K562 (cell line): ENCODE data around the gene MC1R. TPM values are rescaled to one million over a fixed set of nuclear protein-coding genes. Genes with fewer than 3 reads are reported as not detected.

ENCODE experiments used
- ATAC-seq: fragments of 200-7000 bp; cut with Tn5 transposase; 3 replicates; pipeline ENCODE4 v1.9.1; 2020; ENCODE audit warnings: moderate library complexity
- BruUV-seq: library from RNA; stranded (reverse); fragments of 400-500 nt; replicated peaks from 2 replicates; lab custom pipeline; 2021; lab: Mats Ljungman, UMichigan
- CTCF ChIA-PET: fragments of 300-600 bp; formaldehyde crosslinking; extraction: SDS; loops from one replicate; lab custom pipeline; 2021; ENCODE audit warnings: low intra/inter-chr PET ratio; lab: Yijun Ruan, JAX
- POLR2A ChIA-PET: fragments of 300-600, 350-650 bp; sonication (Branson Sonifier 250); formaldehyde crosslinking; extraction: SDS; loops from one replicate; lab custom pipeline; 2021; ENCODE audit warnings: antibody characterized with exemption, inconsistent platforms; lab: Yijun Ruan, JAX
- DNase-seq, 4 experiments: peaks; one replicate each; pipeline versions ENCODE4 v3.0.0 to v3.0.0-alpha.2; 2011 to 2018; ENCODE audit warnings: low spot score in 3 of 4, mixed read lengths in 3 of 4; ENCODE audit errors: extremely low read depth in 1 of 4
- FAIRE-seq: peaks from 2 replicates; lab custom pipeline; 2011; peaks lifted over from hg19 to GRCh38; lab: Jason Lieb, UNC
- H2AFZ ChIP-seq: 2 replicates; pipeline ENCODE4 v1.6.0; 2011; ENCODE audit warnings: low read depth, low read length, control low read depth, inconsistent platforms
- H3K27ac ChIP-seq: fragments of 200-600 bp; 3 replicates; pipeline ENCODE4 v1.8.0; 2011; ENCODE audit warnings: low read depth, mild to moderate bottlenecking, control low read depth, inconsistent platforms, low read length, moderate library complexity, mixed read lengths; ENCODE audit errors: extremely low read depth
- H3K27me3 ChIP-seq, 2 experiments: fragments of 300-600 bp in 1 of 2; 2 replicates in 1 of 2; 3 replicates in 1 of 2; pipeline versions ENCODE4 v1.6.0 to v1.8.0; 2011; ENCODE audit warnings: inconsistent platforms in 2 of 2, low read length in 2 of 2, mild to moderate bottlenecking in 1 of 2, mixed read lengths in 1 of 2, moderate library complexity in 1 of 2; ENCODE audit not compliant: control insufficient read depth in 2 of 2, insufficient read depth in 2 of 2
- H3K36me3 ChIP-seq: fragments of 300-600 bp; 3 replicates; pipeline ENCODE4 v1.8.0; 2011; ENCODE audit warnings: mild to moderate bottlenecking, low read length, inconsistent platforms; ENCODE audit not compliant: control insufficient read depth, insufficient read depth
- H3K4me1 ChIP-seq, 2 experiments: fragments of 200-600 bp in 1 of 2; replicated peaks in 1 of 2; 2 replicates in 1 of 2; 3 replicates in 1 of 2; pipeline versions ENCODE4 v1.5.1 to v1.8.0; 2011; ENCODE audit warnings: inconsistent platforms in 2 of 2, low read length in 2 of 2, mild to moderate bottlenecking in 1 of 2, mixed read lengths in 1 of 2, moderate library complexity in 1 of 2; ENCODE audit not compliant: control insufficient read depth in 2 of 2, insufficient read depth in 2 of 2
- H3K4me2 ChIP-seq: 2 replicates; pipeline ENCODE4 v1.6.1; 2011; ENCODE audit warnings: low read length, control low read depth, inconsistent platforms, mixed read lengths; ENCODE audit not compliant: insufficient read depth
- H3K4me3 ChIP-seq: fragments of 200-600 bp; sonication (generic), shearing (Covaris generic); 2 replicates; pipeline ENCODE4 v1.5.1; 2016; ENCODE audit warnings: control low read depth, inconsistent platforms
- H3K79me2 ChIP-seq: fragments of 200-600 bp; 3 replicates; pipeline ENCODE4 v1.8.0; 2011; ENCODE audit warnings: low read length, inconsistent platforms; ENCODE audit not compliant: control insufficient read depth, insufficient read depth
- H3K9ac ChIP-seq, 2 experiments: 2 replicates each; pipeline versions ENCODE4 v1.6.0 to v1.6.1; 2011; ENCODE audit warnings: low read depth in 2 of 2, low read length in 2 of 2, control low read depth in 1 of 2, inconsistent platforms in 1 of 2, mild to moderate bottlenecking in 1 of 2, mixed read lengths in 1 of 2; ENCODE audit not compliant: insufficient read depth in 1 of 2
- H3K9me1 ChIP-seq: one replicate; pipeline ENCODE4 v1.6.0; 2011; ENCODE audit warnings: inconsistent platforms, mild to moderate bottlenecking, low read length, moderate library complexity; ENCODE audit not compliant: control insufficient read depth, insufficient read depth
- H3K9me3 ChIP-seq: replicated peaks from 2 replicates; pipeline ENCODE4 v1.5.1; 2011; ENCODE audit warnings: low read depth, low read length, inconsistent platforms; ENCODE audit not compliant: control insufficient read depth, insufficient read depth
- H4K20me1 ChIP-seq: replicated peaks from 2 replicates; pipeline ENCODE4 v1.6.1; 2011; ENCODE audit warnings: low read length, inconsistent platforms, mixed read lengths; ENCODE audit not compliant: control insufficient read depth, insufficient read depth
- CREB1 ChIP-seq, 2 experiments: sonication (generic) in 1 of 2; formaldehyde crosslinking in 1 of 2; IDR thresholded peaks; 2 replicates each; pipeline versions ENCODE4 v1.6.1 to v1.8.0; 2012 to 2022; ENCODE audit warnings: inconsistent platforms in 1 of 2, mild to moderate bottlenecking in 1 of 2, missing genetic modification reagents in 1 of 2, moderate library complexity in 1 of 2
- HIVEP1 ChIP-seq: fragments of 250-450 bp; sonication (Bioruptor Pico); IDR thresholded peaks from 2 replicates; pipeline ENCODE4 v1.4.0; 2020; ENCODE audit warnings: mild to moderate bottlenecking
- PHF8 ChIP-seq: fragments of 200-600 bp; sonication (generic); IDR thresholded peaks from 2 replicates; pipeline ENCODE4 v1.6.1; 2012; ENCODE audit warnings: mixed run types, mild to moderate bottlenecking, inconsistent platforms, low read length, moderate library complexity, borderline replicate concordance
- POU5F1 ChIP-seq: fragments of 150-350 bp; IDR thresholded peaks from 2 replicates; pipeline ENCODE4 v1.6.1; 2014; ENCODE audit warnings: borderline replicate concordance, low read length, low read depth, mild to moderate bottlenecking; ENCODE audit not compliant: partially characterized antibody
- PTRF ChIP-seq: fragments of 450-650 bp; IDR thresholded peaks from 2 replicates; pipeline ENCODE4 v1.6.1; 2016; ENCODE audit warnings: mild to moderate bottlenecking, missing genetic modification characterization, missing compliant biosample characterization
- ZBTB7A ChIP-seq: IDR thresholded peaks from 2 replicates; pipeline ENCODE4 v1.6.1; 2011; ENCODE audit warnings: low read depth, mild to moderate bottlenecking, low read length, moderate library complexity, borderline replicate concordance; ENCODE audit not compliant: control insufficient read depth
- ZNF282 ChIP-seq: sonication (generic); formaldehyde crosslinking; IDR thresholded peaks from 2 replicates; pipeline ENCODE4 v1.8.1; 2023; ENCODE audit warnings: missing genetic modification reagents
- ZNF445 ChIP-seq: fragments of 250-450 bp; sonication (Bioruptor Pico); IDR thresholded peaks from 2 replicates; pipeline ENCODE4 v1.4.0; 2020; ENCODE audit warnings: low read depth, mild to moderate bottlenecking, moderate library complexity
- ZNF707 ChIP-seq: fragments of 250-450 bp; sonication (Bioruptor Pico); conservative IDR thresholded peaks from 2 replicates; pipeline ENCODE4 v1.8.0; 2022; ENCODE audit warnings: inconsistent platforms, mild to moderate bottlenecking, moderate library complexity
- WGBS: fragments of 100-300 bp; shearing (Covaris generic); methylation state at CpG from one replicate; pipeline ENCODE4 v1.1.6; 2016; ENCODE audit warnings: low coverage, mixed read lengths; ENCODE audit not compliant: insufficient coverage; ENCODE audit errors: missing lambda C conversion rate; 5-methylcytosine and 5-hydroxymethylcytosine counted together
- in situ Hi-C: fragments of 300-500 bp; cut with MboI; formaldehyde crosslinking; loops from 4 replicates; pipeline ENCODE4 v1.15.0; 2018; ENCODE audit warnings: inconsistent platforms, mixed read lengths
- intact Hi-C: fragments of 100-400 bp; cut with micrococcal nuclease; formaldehyde crosslinking; loops from 2 replicates; pipeline ENCODE4 v1.14.2; 2022
- polyA plus RNA-seq, 8 experiments: library from polyadenylated mRNA; depleted of rRNA in 4 of 8; stranded (reverse) in 5 of 8; unstranded in 3 of 8; fragments of >200 nt; fragmentation: Nextera tagmentation in 2 of 8; fragmentation: Illumina TruSeq in 1 of 8; extraction: Ambion mirVana in 2 of 8; extraction: Trizol in 1 of 8; gene quantifications; 2 replicates each; pipeline versions ENCODE4 v1.2.1 to v1.2.3, GENCODE V29; 2011 to 2014; ENCODE audit warnings: inconsistent platforms in 1 of 8, missing spikeins in 1 of 8
- total RNA-seq, 7 experiments: library from RNA; depleted of rRNA in 6 of 7; stranded (reverse); fragments of >200 nt in 6 of 7; fragmentation: Illumina TruSeq in 2 of 7; extraction: Trizol in 2 of 7; gene quantifications; 2 replicates each; pipeline versions ENCODE4 v1.2.1 to v1.2.3, GENCODE V29; 2011 to 2021; ENCODE audit warnings: low replicate concordance in 1 of 7
- TF ChIP-seq, protein P1 (sequence below): sonication (generic); formaldehyde crosslinking; IDR thresholded peaks from 2 replicates; pipeline ENCODE4 v1.8.0; 2022; ENCODE audit warnings: mild to moderate bottlenecking, missing genetic modification reagents
- TF ChIP-seq, protein P2 (sequence below): sonication (generic); formaldehyde crosslinking; IDR thresholded peaks from 2 replicates; pipeline ENCODE4 v1.8.0; 2022; ENCODE audit warnings: missing genetic modification reagents, mild to moderate bottlenecking, moderate library complexity, borderline replicate concordance
- TF ChIP-seq, protein P3 (sequence below): fragments of 250-450 bp; sonication (Bioruptor Pico); IDR thresholded peaks from 2 replicates; pipeline ENCODE4 v1.5.0; 2020; ENCODE audit warnings: mild to moderate bottlenecking, borderline replicate concordance

MC1R gene
- total and polyA plus RNA-seq, 9 of the 15 experiments (the other 6 are each of a cell fraction or from before 2014, with no cell fraction given): 0.14 to 5.3 (median 2.5) TPM; not detected in 1

DNA sequence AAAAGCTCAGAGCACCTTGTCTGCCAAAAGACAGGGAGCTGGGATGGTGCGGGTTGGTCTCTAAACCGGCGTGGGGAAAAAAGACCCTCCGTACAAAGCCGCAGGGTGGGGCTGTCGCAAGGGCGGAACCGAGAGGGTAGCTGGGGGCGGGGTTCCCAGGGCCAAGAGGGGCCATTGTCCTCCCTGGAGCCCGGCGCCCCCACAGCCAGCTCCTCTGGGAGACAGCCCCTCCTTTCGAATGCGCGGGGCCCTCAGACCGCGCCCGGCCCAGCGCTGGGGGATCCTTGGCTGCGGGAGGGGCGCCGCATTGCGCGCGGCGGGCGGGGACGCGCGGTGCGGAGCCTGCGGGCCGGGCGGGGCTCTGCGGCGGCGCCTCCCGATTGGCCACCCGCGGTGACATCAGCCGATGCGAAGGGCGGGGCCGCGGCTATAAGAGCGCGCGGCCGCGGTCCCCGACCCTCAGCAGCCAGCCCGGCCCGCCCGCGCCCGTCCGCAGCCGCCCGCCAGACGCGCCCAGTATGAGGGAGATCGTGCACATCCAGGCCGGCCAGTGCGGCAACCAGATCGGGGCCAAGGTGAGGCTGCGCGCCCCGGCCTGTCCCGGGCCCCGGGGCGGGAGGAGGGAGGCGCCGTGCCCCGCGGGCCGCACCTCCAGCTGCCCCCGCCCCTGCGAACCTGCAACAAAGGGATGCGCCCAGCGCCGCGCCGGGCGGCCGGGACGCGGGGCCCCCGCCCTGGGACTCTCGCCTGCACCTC lies 4.4 kb downstream of the MC1R start, which contains the start of gene TUBB3 (continued):
- TF ChIP-seq PHF8: peak; percentile 72; the same call in 1 of the 2 replicates

DNA sequence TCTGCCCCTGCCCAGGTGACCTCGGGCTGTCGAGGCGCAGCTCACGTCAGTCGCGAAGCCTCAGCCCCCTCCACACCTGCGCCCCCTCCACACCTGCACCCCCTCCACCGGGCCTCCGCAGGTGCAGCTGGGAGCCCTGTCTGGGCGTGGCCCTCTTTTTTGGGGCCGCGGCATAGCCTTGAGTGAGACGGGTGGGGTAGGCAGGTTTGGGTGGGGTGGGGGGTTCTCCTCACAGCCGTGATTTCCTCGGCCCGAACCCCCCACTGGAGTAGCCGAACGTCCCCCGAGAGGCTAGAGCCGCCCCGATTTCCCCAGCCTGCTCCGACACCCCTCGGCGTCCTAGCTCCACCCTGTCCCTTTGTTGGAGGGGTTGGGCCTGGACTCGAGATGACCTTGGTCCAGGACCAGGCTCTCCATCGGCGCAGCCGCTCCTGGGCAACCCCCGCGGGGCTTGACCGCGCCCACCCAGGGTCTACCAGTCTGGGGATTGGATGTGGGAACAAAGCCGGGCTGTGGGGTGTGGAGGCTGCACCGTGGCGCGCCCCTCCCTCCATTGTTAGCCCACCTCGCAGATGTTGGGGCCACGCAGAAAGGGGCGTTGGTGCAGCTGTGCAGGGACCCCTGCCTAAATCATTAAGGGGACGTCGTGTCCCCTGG lies 5.1 kb downstream of the MC1R start:
- no peaks in the 10 kb centered on the region; the same call in 2 of the 3 replicates for H3K79me2 ChIP-seq
- DNase-seq (no peak), FAIRE-seq (no peak), ATAC-seq (no peak)
- TSS peak; percentile 29 for BruUV-seq
- H2AFZ ChIP-seq: 0 out of 2 replicates have a peak overlapping the region, but pooled peaks have one; percentile 27
- POLR2A ChIA-PET: interaction anchor here (0.9 to 2.9 kb wide), 7 partner anchors 9 to 48 kb away, joined by 3 to 19 read pairs (median 3); no protein-coding TSS in a partner anchor
- intact Hi-C loops: loop anchor here (5.0 to 10.0 kb wide), 2 partner anchors 51 to 106 kb away; partner anchors contain the start of gene FANCA
- no peaks in the 10 kb centered on the region for H3K27me3 ChIP-seq
- H3K9ac ChIP-seq: peak overlapping the region in 1 of 2 experiments; percentile 94; a peak in 2 of 4 replicates
- peak overlapping the region; percentile 69 for H3K4me3 ChIP-seq
- no peaks in the 10 kb centered on the region for H3K9me3 ChIP-seq
- no peak overlapping the region for H3K27ac ChIP-seq
- WGBS: 7% methylated on average over 38 of the region's 41 CpGs
- in situ Hi-C loops: no loop called here
- no peaks in the 10 kb centered on the region for H3K36me3 ChIP-seq
- no peaks in the 10 kb centered on the region for H3K9me1 ChIP-seq
- 0 out of 2 replicates have a peak, but pooled peaks cover 12% of the 10 kb centered on the region for H4K20me1 ChIP-seq
- peaks cover 23 to 79% of the 10 kb centered on the region in 2 experiments for H3K4me1 ChIP-seq
- peak overlapping the region; percentile 96; the same call in 1 of the 2 replicates for H3K4me2 ChIP-seq
- CTCF ChIA-PET: no interaction called here
- TF ChIP-seq, protein P1, sequence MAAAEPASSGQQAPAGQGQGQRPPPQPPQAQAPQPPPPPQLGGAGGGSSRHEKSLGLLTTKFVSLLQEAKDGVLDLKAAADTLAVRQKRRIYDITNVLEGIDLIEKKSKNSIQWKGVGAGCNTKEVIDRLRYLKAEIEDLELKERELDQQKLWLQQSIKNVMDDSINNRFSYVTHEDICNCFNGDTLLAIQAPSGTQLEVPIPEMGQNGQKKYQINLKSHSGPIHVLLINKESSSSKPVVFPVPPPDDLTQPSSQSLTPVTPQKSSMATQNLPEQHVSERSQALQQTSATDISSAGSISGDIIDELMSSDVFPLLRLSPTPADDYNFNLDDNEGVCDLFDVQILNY (CRISPR knock-in tag): no peak
- no peak for TF ChIP-seq ZNF282 (CRISPR knock-in tag)
- no peak for TF ChIP-seq ZNF445 (CRISPR knock-in tag)
- no peak for TF ChIP-seq POU5F1
- TF ChIP-seq HIVEP1 (CRISPR knock-in tag): no peak
- TF ChIP-seq CREB1 (IDR thresholded peaks at IDR 0.05): no peak
- 0 out of 2 replicates have a peak, but pooled peaks have one; percentile 19 for TF ChIP-seq CREB1 (CRISPR knock-in tag; IDR thresholded peaks at IDR 0.05)
- TF ChIP-seq PTRF: no peak
- TF ChIP-seq, protein P2, sequence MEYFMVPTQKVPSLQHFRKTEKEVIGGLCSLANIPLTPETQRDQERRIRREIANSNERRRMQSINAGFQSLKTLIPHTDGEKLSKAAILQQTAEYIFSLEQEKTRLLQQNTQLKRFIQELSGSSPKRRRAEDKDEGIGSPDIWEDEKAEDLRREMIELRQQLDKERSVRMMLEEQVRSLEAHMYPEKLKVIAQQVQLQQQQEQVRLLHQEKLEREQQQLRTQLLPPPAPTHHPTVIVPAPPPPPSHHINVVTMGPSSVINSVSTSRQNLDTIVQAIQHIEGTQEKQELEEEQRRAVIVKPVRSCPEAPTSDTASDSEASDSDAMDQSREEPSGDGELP (CRISPR knock-in tag): 0 out of 2 replicates have a peak, but pooled peaks have one; percentile 33
- TF ChIP-seq, protein P3, sequence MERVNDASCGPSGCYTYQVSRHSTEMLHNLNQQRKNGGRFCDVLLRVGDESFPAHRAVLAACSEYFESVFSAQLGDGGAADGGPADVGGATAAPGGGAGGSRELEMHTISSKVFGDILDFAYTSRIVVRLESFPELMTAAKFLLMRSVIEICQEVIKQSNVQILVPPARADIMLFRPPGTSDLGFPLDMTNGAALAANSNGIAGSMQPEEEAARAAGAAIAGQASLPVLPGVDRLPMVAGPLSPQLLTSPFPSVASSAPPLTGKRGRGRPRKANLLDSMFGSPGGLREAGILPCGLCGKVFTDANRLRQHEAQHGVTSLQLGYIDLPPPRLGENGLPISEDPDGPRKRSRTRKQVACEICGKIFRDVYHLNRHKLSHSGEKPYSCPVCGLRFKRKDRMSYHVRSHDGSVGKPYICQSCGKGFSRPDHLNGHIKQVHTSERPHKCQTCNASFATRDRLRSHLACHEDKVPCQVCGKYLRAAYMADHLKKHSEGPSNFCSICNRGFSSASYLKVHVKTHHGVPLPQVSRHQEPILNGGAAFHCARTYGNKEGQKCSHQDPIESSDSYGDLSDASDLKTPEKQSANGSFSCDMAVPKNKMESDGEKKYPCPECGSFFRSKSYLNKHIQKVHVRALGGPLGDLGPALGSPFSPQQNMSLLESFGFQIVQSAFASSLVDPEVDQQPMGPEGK (CRISPR knock-in tag): no peak
- TF ChIP-seq ZBTB7A: peak; percentile 48; the same call in 1 of the 2 replicates
- no peak for TF ChIP-seq ZNF707 (CRISPR knock-in tag)
